OCI-LY7 (cell line): Measurements from ENCODE around the gene ARTN.

Source experiments
- CTCF ChIP-seq: fragments of 200-600 bp; sonication (generic); conservative IDR thresholded peaks from 2 replicates; pipeline ENCODE4 v1.5.1; 2014; ENCODE audit warnings: mild to moderate bottlenecking, antibody characterized with exemption, low read length, moderate library complexity, mixed read lengths
- EZH2phosphoT487 ChIP-seq: fragments of 200-600 bp; sonication (generic); IDR thresholded peaks from 2 replicates; pipeline ENCODE4 v1.6.1; 2018; ENCODE audit warnings: low read depth, borderline replicate concordance, mild to moderate bottlenecking, mixed run types, antibody characterized with exemption, low read length, moderate library complexity, mixed read lengths

GRCh38 chr1:43924516-43924915 lies 9.1 kb upstream of the ARTN start:
- TF ChIP-seq CTCF (no peak), EZH2phosphoT487 (no peak)
